HG03460 (cell line): ENCODE results near the gene POP5.
"Not testable (repeated sequence)": the region's sequence is repeated elsewhere in the genome, so short reads cannot be mapped to it uniquely, and the experiment has no call there.

ENCODE experiments used
- ATAC-seq: cut with Tn5 transposase; IDR thresholded peaks from one replicate; pipeline ENCODE4 v1.9.1; 2021; ENCODE audit not compliant: unreplicated experiment

The POP5 gene

GRCh38 chr12:120538281-120539156 lies 42.7 kb downstream of the POP5 start:
- no peak for ATAC-seq

GRCh38 chr12:120537856-120538220 lies 43.4 kb downstream of the POP5 start:
- ATAC-seq, result no peak

- no peak for ATAC-seq
These were observed 45.0 kb downstream of the POP5 start for GRCh38 chr12:120536064-120536791.

- ATAC-seq, result peak; percentile 41
These were observed 46.2 kb downstream of the POP5 start for GRCh38 chr12:120534703-120535655.

GRCh38 chr12:120534203-120534702 lies 46.9 kb downstream of the POP5 start, which contains the start of gene RNF10:
Gene RNF10 (plus strand): TSS chr12:120534356. CDS start chr12:120534812, 456 bp downstream.
- ATAC-seq, result peak; percentile 72

- ATAC-seq, result no peak
These were observed 48.4 kb downstream of the POP5 start for GRCh38 chr12:120532701-120533238.

- not testable (repeated sequence) for ATAC-seq
These were observed 50.8 kb downstream of the POP5 start for GRCh38 chr12:120530418-120530761.

GRCh38 chr12:120529641-120530417 lies 51.4 kb downstream of the POP5 start:
- no peak for ATAC-seq

GRCh38 chr12:120528861-120529525 lies 52.2 kb downstream of the POP5 start, which contains the start of gene COQ5:
Gene COQ5 (minus strand): TSS chr12:120529158. CDS start chr12:120529141, 17 bp downstream.
- ATAC-seq, result peak; percentile 76
